ENCODE results near the gene SLC7A5. TPM values are rescaled to one million over a fixed set of nuclear protein-coding genes. Genes with fewer than 3 reads are reported as not detected.
"Not testable (repeated sequence)": the region's sequence is repeated elsewhere in the genome, so short reads cannot be mapped to it uniquely, and the experiment has no call there.

Gene SLC7A5
- total RNA-seq, 4 donors from 2014 or later: 1.5 to 31.8 (median 5.4) TPM

GRCh38 chr16:87812200-87812656 is 57.1 kb downstream of the SLC7A5 start:
- TF ChIP-seq CTCF (IDR thresholded peaks at IDR 0.05): no peak
- no peak for ATAC-seq (ENCODE audit: low FRiP score)
- DNase-seq (ENCODE audit: low spot score): no peak

- not testable (repeated sequence) for DNase-seq (ENCODE audit: low spot score); ATAC-seq (ENCODE audit: low FRiP score)
Measured at GRCh38 chr16:87811454-87811853, 57.9 kb downstream of the SLC7A5 start.

- ATAC-seq (ENCODE audit: low FRiP score) (no peak), DNase-seq (ENCODE audit: low spot score) (no peak)
- no peak for TF ChIP-seq CTCF (IDR thresholded peaks at IDR 0.05)
Measured at GRCh38 chr16:87809150-87809902, 60.0 kb downstream of the SLC7A5 start.

- no peak for TF ChIP-seq CTCF (IDR thresholded peaks at IDR 0.05)
- DNase-seq (ENCODE audit: low spot score): no peak
- no peak for ATAC-seq (ENCODE audit: low FRiP score)
Measured at GRCh38 chr16:87808108-87808507, 61.2 kb downstream of the SLC7A5 start.

- ATAC-seq (ENCODE audit: low FRiP score) (peak; percentile 83), DNase-seq (ENCODE audit: low spot score) (no peak)
- no peak for TF ChIP-seq CTCF (IDR thresholded peaks at IDR 0.05)
Measured at GRCh38 chr16:87806641-87807546, 62.4 kb downstream of the SLC7A5 start.

GRCh38 chr16:87806261-87806640 is 63.1 kb downstream of the SLC7A5 start:
- no peak for DNase-seq (ENCODE audit: low spot score)
- no peak for ATAC-seq (ENCODE audit: low FRiP score)
- no peak for TF ChIP-seq CTCF (IDR thresholded peaks at IDR 0.05)

- TF ChIP-seq CTCF (IDR thresholded peaks at IDR 0.05): no peak
- DNase-seq (ENCODE audit: low spot score) (no peak), ATAC-seq (ENCODE audit: low FRiP score) (no peak)
Measured at GRCh38 chr16:87803385-87803784, 65.9 kb downstream of the SLC7A5 start.

Data from omental fat pad (tissue), 4 donors.